NCI-H187 (cell line): Measurements from ENCODE around the gene CHMP5.
A peak's percentile ranks its signal among the peaks of the same experiment; 100 is the strongest.
"Not testable (repeated sequence)": the region's sequence is repeated elsewhere in the genome, so short reads cannot be mapped to it uniquely, and the experiment has no call there.

Experiments
- DNase-seq, 2 experiments: peaks; one replicate each; lab custom pipeline; 2025; lab: John Stamatoyannopoulos, UW

CHMP5 gene

DNA sequence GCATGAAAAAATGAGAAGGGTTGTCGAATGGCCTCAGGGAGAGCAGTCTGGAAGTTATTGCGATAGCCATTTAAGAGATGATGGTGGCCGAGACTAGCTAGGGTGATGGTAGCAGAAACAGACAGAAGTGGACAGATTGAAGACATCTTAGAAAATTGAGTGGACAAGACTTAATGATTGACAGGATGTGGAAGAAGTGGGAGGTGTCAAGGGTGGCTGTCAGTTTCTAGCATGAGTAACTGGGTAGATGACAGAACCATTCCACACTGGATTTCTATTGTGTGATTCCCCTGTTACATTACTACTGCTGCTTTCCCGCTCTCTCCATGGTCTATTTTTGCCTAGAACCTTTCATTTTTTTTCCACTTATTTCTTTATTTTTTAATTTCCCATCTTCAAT is 12.6 kb downstream of the CHMP5 start:
- DNase-seq = no peak

DNA sequence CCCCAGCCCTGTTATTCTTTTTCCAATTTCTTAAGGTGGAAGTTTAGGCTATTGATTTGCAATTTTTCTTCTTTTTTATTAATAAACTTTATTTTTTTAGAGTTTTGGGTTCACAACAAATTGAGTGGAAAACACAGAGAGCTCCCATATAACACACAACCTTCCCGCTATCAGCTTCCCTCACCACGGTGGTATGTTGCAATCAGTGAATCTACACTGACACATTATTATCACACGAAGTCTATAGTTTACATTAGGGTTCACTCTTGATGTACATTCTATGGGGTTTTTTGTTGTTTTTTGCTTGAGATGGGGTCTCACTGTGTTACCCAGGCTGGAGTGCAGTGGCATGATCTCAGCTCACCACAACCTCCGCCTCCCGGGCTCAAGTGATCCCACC is 20.7 kb downstream of the CHMP5 start:
- DNase-seq = no peak

DNA sequence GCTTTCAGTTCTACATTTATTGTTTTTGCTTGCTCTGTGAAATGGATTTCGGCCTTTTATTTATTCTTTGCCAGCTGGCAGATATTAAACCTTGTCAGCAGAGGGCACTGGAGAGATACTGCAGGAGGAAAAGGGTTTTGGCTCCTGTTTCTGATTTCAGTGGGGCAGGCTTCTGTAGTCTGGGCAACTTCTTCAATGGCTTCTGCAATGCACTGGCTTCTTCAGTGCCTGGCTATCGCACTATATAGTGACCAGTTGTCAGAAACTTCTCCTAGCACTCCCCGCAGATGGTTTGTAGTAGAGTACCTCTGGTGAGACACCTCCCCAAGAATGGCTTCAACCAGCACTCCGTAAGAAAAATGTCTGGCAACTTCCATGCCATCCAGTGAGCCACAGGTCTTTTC is 22.2 kb downstream of the CHMP5 start:
- DNase-seq = no peak

DNA sequence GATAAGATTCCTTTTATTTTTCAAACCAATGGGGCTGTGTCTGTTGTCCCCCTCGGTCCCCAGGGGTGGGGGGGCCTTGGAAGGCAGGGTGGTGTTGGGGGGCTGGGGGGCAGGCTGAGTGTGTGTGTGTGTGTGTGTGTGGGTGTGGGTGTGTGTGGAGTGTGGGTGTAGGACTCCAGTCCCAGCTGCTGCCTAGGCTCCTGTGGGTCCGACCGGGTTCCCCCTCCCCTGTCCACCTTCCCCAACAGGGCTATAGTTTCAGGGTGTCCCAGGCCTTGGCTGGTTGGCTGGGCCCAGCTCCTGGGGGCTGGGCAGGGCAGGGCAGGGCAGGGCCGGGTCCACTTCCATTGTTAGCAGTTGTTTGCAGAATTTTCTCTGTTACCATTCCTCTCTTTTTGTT is 23.4 kb downstream of the CHMP5 start:
- no peak for DNase-seq

DNA sequence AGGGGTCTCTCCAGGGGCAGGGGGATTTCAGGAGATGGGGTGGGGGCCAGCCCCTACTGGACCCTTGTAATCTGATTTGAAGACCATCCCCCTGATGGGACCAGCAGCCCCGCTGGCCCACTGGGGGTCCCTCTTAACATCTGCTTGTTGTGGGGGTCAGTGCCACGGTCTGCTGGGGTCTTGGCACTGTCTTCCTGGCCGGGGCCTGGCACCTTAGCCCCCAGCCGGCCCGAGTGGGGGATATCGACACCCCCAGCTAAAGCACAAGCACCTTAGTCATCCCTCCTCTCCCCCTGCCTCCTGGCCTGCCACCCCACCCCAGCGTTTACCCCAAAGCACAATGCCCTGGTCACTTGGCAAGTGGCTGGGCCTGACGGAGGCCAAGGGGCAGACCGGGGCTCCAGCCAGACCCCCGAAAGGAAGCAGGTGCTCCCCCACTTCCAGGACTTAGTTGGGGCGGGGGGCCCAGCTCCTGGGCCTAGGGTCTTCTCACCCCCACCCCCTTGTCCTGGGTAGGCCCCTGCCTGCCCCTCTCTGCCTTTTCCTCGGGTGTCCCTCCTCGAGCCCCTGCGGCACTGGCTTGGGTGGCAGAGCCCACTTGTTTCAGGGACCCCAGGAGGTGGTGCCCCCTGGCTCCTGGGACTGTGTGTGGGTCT is 24.1 kb downstream of the CHMP5 start:
- no peak for DNase-seq

DNA sequence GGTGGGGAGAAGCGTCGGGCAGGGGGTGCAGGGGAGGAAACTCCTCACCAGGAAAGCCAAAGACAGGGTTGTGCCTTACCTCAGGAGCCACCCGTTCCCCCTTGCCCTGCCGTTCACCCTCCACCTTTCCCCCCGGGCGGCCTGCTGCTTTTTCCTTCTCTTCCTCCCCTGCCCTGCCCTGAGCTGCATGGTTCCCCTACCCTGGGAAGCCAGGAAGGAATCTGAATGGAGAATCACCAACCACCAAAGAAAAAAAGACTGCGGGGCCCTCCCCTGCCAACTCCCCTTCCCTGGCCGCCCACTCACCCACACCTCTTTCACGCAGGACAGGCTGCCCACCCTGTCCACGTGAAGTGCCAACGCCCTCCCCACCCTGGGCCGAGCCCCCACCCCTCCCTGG is 24.6 kb downstream of the CHMP5 start:
- DNase-seq = no peak

DNA sequence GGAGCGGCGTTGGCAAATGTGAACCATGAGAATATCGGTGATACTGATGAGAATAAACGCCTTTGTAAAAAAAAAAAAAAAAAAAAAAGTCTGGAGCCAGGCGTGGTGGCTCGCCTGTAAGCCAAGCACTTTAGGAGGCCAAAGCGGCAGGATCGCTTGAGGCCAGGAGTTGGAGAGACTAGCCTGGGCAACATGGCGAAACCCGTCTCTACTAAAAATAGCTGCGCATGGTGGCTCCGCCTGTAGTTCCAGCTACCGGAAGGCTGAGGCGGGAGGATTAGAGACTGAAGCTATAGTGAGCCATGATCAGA is 25.0 kb downstream of the CHMP5 start:
- DNase-seq = no peak

DNA sequence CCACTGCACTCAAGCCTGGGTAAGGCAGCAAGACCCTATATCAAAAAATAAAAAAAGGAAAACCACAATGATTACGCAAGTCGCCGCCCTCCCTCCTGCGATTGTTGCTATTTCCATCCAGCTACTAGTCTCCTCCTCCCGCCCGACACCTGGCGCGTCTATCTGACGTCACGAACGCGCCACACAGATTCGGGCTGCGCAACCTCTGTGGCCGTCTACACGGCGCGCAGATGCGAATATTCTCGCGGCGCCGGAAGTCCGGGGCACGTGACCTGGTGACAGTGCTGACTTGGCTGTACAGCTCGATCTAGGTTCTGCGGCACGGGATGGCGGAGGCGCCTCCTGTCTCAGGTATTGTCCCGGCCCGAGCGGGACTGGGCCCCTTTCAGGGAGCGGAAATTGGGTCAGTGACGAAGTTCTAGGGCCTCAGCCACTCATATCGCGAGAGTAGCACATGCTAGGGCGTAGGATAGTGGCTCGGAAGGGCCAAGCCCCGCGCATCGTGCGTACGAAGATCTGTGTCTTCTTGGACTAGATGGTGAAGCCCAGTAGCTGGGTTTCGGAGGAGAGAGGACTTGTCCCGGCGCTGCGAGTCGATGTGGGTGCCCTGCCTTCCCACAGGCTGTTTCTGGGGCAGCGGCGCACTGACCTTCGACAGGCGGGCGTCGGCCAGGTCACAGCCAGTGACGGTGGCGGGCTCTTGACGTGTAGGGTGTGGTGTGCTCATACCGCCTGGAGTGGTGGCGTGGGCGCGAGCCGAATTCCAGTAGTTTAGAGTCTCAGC is 25.6 kb downstream of the CHMP5 start, which contains the start of gene NFX1:
TSS of gene NFX1 (plus strand) at position 270 of the 784 bp plus-strand sequence. CDS start at position 327, 57 bp downstream.
- DNase-seq = peak; percentile 68 to 82

DNA sequence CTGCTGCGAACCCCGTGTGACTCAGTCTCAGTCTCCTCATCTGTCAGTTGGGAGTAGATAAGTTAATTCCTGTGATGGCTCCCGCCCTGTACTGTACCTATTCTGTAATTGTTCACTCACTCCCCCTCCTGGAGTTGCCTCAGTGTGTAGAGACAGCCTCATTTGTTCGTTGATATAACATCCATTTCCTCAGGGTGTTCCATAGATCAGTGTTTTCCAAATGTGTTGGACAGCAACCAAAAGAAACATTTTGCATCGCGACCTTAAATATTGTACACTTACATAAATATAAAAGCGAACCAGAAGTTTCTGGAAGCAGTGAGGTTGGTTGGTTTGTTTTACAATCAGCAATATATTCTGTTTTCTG is 26.2 kb downstream of the CHMP5 start:
- no peak for DNase-seq

DNA sequence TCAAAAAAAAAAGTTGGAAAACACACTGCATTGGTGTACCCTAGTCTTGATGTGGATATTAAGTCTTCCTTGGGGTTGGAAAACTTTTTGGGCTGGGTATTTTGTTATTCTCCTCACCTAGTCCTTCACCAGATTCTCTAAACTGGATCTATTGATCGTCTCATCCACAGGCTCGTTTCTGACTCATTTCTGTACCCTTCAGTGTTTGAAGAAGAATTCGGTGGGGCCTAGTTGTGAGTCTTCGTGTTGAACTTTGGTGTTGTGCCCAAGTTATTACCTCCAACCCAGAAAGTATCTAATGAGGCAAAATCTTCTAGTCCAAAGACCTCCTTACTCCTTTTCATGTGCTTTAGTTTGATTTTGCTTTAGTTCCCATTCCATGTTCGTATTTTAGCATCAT is 27.1 kb downstream of the CHMP5 start:
- no peak for DNase-seq

DNA sequence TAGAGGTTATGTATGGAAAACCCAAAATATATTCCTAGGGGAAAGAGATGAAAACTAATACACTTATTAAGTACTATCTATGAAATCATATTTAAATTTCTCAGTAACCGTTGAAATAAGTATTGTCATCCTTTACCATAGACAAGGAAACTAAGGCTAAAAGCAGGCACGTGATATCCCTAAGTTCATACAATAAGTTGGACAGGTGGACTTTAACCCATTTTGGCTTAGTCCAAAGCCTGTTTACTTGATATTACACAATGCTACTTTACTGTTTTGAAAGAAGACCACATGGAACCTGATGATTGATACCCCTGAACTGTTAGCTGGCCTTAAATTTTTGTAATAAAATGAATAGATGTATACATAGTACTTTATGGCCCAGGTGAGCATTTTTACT is 28.9 kb downstream of the CHMP5 start:
- DNase-seq = no peak

DNA sequence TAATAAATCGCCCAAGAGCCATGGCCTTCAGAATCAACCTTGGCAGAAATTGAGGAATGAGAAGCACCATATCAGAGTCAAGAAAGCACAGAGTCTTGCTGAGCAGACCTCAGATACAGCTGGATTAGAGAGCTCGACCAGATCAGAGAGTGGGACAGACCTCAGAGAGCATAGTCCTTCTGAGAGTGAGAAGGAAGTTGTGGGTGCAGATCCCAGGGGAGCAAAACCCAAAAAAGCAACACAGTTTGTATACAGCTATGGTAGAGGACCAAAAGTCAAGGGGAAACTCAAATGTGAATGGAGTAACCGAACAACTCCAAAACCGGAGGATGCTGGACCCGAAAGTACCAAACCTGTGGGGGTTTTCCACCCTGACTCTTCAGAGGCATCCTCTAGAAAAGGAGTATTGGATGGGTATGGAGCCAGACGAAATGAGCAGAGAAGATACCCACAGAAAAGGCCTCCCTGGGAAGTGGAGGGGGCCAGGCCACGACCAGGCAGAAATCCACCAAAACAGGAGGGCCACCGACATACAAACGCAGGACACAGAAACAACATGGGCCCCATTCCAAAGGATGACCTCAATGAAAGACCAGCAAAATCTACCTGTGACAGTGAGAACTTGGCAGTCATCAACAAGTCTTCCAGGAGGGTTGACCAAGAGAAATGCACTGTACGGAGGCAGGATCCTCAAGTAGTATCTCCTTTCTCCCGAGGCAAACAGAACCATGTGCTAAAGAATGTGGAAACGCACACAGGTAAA is 30.0 kb downstream of the CHMP5 start:
- no peak for DNase-seq

DNA sequence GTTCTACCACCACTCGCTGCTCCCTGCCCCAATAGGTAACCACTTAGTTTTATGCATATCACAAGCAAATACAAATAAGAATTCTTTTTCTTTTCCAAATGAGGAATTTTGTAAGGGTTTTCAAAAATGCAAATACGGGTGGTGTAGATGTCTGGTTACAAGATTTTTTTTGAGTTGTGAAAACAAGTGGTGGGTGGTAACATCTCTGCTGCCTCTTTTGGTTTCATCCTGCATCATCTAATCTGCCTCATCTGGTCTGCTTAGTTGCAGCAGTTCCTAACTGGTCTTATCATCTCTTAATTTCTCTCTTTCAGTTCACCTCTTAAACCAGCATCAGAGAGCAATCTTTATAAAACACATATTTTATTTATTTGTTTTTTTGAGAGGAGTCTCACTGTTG is 30.7 kb downstream of the CHMP5 start:
- no peak for DNase-seq

DNA sequence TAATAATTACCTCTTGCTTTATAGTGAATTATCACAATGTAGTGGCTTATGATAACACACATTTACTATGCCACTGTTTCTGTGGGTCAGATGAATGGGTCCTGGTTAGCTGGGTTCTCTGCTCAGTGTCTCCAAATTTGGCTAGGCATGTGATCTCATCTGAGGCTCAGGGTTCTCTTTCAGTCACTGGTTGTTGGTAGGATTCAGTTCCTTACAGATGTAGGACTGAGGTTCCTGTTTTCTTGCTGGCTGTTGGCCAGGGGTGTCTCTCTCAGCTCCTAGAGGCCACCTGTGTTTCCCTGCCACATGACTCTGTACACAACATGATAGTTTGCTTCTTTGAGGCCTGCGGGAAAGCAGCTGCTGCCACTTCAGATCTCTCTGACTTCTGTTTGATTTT is 32.6 kb downstream of the CHMP5 start:
- DNase-seq = no peak

DNA sequence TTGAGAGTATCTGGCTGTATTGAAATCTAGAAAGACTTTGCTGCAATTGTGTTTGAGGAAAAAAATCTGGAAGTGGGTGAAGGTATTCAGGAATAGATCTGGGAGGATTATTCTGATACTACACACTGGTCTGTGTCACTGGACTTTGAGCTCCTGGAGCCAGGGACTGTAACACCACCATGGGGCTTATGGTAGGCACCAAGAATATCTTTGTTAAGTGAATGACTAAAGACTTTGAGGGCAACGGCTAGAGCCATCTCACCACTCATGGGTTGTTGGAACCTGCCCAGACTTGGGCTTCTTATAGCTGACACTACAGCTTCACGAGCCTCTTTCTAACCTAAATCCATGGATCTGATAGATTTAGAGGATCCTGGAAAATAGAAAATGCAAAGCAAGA is 35.7 kb downstream of the CHMP5 start:
- DNase-seq = no peak

DNA sequence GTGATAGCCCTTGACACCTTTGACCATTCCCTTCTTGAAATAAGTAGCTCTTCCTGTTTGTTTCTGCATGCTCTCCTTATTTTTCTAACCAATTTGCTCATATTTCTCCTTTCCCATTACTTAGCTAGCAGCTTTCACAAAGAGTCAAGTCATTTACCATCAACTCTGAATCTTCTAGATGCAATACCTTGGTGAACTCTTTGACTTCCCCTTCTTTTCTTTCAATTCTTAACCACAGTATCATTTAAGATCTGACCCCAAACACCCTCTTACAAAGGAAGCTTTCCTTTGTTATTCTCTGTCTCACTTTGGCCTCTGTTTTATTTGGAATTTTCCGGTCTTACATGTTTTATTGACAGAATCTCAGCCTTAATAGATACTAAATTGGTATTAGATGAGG is 39.5 kb downstream of the CHMP5 start:
- no peak for DNase-seq

DNA sequence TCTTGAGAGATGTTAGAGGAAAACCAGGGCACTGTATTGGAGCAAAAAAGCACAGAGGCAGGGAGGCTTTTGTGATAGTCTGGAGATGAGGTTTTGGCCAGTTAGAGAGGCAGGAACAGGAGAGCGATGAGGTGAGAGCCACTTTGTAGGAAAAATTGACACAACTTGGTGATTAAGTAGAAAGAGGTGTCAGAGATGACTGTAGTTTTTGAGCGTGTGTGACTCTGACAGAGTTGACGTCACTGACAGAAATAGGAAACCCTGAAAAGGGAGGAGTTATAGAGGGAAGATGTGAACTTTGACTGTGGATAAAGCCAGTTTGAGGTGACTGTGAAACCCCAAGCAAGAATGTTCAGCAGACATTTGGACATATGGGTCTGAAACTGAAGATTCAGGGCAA is 41.2 kb downstream of the CHMP5 start:
- DNase-seq = no peak

DNA sequence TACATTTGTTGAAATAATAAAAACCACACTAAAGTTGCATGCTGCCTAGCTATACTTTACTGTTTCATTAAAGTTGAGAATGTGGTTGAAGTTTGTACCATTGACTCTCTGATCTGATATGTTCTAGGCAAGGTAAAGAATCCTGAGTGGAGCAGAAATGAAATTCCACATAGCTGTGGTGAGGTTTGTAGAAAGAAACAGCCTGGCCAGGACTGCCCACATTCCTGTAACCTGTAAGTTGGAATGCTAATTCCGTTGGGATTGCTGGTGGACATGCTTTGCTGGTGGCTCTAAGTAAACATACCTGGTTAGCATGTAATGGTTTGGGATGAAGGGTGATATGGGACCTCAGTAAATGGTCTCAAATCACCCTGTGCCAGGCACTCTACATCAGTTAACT is 42.2 kb downstream of the CHMP5 start:
- no peak for DNase-seq

DNA sequence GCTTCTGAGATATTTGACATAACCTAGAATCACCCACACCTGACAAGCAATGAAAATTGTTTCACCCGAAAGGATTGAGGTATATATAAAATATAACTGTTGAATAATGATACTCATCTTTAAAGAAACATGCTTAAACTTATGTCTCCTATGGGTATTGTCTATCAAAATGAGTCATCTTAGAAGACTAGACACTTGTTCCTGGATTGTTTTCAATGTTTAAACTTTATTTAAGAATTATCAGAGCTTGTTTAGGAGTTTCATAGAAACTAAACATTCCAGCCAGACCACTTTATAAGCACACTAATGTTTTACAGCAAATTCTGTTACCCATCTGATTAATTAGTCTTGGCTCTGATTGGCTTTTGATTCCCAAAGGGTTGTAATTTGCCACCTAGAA is 45.1 kb downstream of the CHMP5 start:
- DNase-seq = no peak

DNA sequence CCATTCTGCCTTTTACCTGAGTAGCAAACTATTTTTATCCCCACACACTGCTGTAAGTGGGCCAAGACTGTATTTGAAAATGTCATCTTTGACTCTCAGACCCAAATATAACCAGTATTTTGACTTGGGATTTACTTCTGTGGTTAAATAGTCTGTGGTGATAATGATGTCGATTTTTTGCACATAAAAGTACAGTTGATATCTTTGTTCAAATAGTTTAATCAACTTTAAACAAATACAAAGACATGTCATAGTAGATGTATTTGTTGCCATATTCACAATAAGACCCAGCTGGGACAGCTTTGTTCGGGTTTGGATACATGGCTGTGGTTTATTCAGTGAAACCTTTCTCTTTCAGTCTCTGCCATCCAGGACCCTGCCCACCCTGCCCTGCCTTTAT is 45.9 kb downstream of the CHMP5 start:
- no peak for DNase-seq

DNA sequence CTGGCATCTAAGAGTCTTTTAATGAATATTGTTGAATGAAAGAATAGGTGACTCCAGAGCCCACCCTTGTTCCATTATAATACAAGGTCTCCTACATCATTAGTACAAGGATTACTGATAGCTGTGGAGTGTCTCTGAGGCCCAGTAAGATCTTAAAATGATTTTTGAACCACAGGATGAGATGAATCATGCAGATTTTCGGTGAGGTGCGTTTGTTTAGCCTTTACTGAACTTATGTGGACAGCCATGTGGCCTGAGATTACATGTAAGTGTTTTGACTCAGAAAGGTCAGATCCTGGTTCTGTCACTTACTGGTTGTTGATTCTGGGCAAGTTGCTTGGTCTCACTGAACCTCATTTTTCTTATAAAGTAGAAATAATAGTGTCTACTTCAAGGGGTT is 47.1 kb downstream of the CHMP5 start:
- no peak for DNase-seq

DNA sequence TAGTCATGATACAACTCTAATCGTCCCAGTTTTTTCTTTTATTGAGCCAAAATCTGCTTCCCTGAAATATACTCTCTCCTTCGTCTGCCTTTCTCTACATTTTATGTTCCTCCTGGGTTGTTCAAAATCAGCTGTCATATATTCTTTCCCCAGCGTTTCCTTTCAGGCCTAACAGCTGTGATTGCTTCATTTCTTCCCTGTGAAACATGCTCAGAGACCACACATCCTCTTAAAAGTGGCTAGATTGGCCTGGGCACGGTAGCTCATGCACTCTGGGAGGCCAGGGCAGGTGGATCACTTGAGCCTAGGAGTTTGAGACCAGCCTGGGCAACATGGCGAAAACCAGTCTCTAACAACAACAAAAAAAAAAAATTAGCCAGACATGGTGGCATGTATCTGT is 50.5 kb downstream of the CHMP5 start:
- no peak for DNase-seq

DNA sequence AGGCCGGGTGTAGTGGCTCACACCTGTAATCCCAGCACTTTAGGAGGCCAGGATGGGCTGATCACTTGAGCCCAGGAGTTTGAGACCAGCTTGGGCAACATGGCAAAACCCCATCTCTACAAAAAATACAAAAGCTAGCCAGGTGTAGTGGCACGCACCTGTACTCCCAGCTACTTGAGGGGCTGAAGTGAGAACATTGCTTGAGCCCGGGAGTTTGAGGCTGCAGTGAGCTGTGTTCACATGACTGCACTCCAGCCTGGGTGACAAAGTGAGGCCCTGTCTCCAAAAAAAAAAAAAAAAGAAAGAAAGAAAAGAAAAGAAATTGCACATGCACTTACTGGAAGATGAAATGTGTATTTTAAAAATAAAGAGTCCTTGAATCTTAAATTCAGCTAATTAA is 52.3 kb downstream of the CHMP5 start:
- not testable (repeated sequence) for DNase-seq
